H9 (cell line): ENCODE measurements around the gene PRRX1. TPM values are rescaled to one million over a fixed set of nuclear protein-coding genes. Genes with fewer than 3 reads are reported as not detected.

ENCODE experiments used
- DNase-seq: peaks from one replicate; pipeline ENCODE4 v3.0.0-alpha.2; 2017
- H2AFZ ChIP-seq: one replicate; pipeline ENCODE4 v1.6.1; 2013; ENCODE audit warnings: mild to moderate bottlenecking, low read length, control low read depth, moderate library complexity
- H2AK5ac ChIP-seq: 2 replicates; pipeline ENCODE4 v1.6.1; 2013; ENCODE audit warnings: low read length, control low read depth, mixed read lengths; ENCODE audit not compliant: insufficient read length
- H2BK120ac ChIP-seq: one replicate; pipeline ENCODE4 v1.6.1; 2013; ENCODE audit warnings: low read depth, mild to moderate bottlenecking, low read length, control low read depth, inconsistent platforms; ENCODE audit not compliant: poor library complexity, severe bottlenecking
- H2BK12ac ChIP-seq: 2 replicates; pipeline ENCODE4 v1.6.1; 2013; ENCODE audit warnings: low read length, control low read depth, mixed read lengths, low read depth; ENCODE audit not compliant: insufficient read length
- H2BK15ac ChIP-seq: 2 replicates; pipeline ENCODE4 v1.6.1; 2013; ENCODE audit warnings: low read depth, low read length, control low read depth
- H2BK20ac ChIP-seq: one replicate; pipeline ENCODE4 v1.6.1; 2013; ENCODE audit warnings: low read depth, mild to moderate bottlenecking, low read length, control low read depth, inconsistent platforms; ENCODE audit not compliant: poor library complexity, severe bottlenecking
- H2BK5ac ChIP-seq: 2 replicates; pipeline ENCODE4 v1.6.1; 2013; ENCODE audit warnings: low read length, control low read depth, mixed read lengths; ENCODE audit not compliant: insufficient read length
- H3K14ac ChIP-seq: 2 replicates; pipeline ENCODE4 v1.6.1; 2013; ENCODE audit warnings: low read length, control low read depth; ENCODE audit not compliant: insufficient read depth
- H3K18ac ChIP-seq: 2 replicates; pipeline ENCODE4 v1.6.1; 2013; ENCODE audit warnings: low read depth, mild to moderate bottlenecking, mixed read lengths, low read length, control low read depth; ENCODE audit not compliant: insufficient read length
- H3K23ac ChIP-seq: 2 replicates; pipeline ENCODE4 v1.6.1; 2013; ENCODE audit warnings: low read length, control low read depth, mixed read lengths, low read depth; ENCODE audit not compliant: insufficient read length
- H3K23me2 ChIP-seq: 2 replicates; pipeline ENCODE4 v1.6.1; 2013; ENCODE audit warnings: low read depth, mild to moderate bottlenecking, mixed read lengths, low read length, control low read depth; ENCODE audit not compliant: insufficient read length, poor library complexity, severe bottlenecking
- H3K27ac ChIP-seq: 2 replicates; pipeline ENCODE4 v1.5.1; 2013; ENCODE audit warnings: low read length, control low read depth, mixed read lengths, low read depth; ENCODE audit not compliant: insufficient read length
- H3K27me3 ChIP-seq: 2 replicates; pipeline ENCODE4 v1.6.1; 2013; ENCODE audit warnings: low read length, control low read depth, inconsistent platforms; ENCODE audit not compliant: insufficient read depth
- H3K4ac ChIP-seq: 2 replicates; pipeline ENCODE4 v1.6.1; 2013; ENCODE audit warnings: low read depth, mild to moderate bottlenecking, control low read depth, inconsistent platforms, low read length, moderate library complexity
- H3K4me1 ChIP-seq: 2 replicates; pipeline ENCODE4 v1.6.1; 2013; ENCODE audit warnings: low read length, control low read depth, inconsistent platforms; ENCODE audit not compliant: insufficient read depth
- H3K4me2 ChIP-seq: 2 replicates; pipeline ENCODE4 v1.6.1; 2013; ENCODE audit warnings: low read length, control low read depth, mixed read lengths; ENCODE audit not compliant: insufficient read length, insufficient read depth
- H3K56ac ChIP-seq: 2 replicates; pipeline ENCODE4 v1.6.1; 2013; ENCODE audit warnings: low read depth, mild to moderate bottlenecking, mixed read lengths, low read length, control low read depth; ENCODE audit not compliant: insufficient read length
- H3K79me1 ChIP-seq: 2 replicates; pipeline ENCODE4 v1.6.1; 2013; ENCODE audit warnings: low read depth, mild to moderate bottlenecking, moderate library complexity, low read length, control low read depth, inconsistent platforms; ENCODE audit not compliant: insufficient read depth, poor library complexity, severe bottlenecking
- H3K79me2 ChIP-seq: 2 replicates; pipeline ENCODE4 v1.6.1; 2013; ENCODE audit warnings: low read length, control low read depth, inconsistent platforms; ENCODE audit not compliant: insufficient read depth
- H3K9ac ChIP-seq: 2 replicates; pipeline ENCODE4 v1.6.1; 2013; ENCODE audit warnings: low read length, control low read depth, mixed read lengths; ENCODE audit not compliant: insufficient read length; ENCODE audit errors: extremely low read depth
- H3K9me3 ChIP-seq: one replicate; pipeline ENCODE4 v1.6.1; 2013; ENCODE audit warnings: low read depth, low read length, inconsistent platforms; ENCODE audit not compliant: control insufficient read depth
- H3T11ph ChIP-seq: one replicate; pipeline ENCODE4 v1.6.1; 2013; ENCODE audit warnings: mild to moderate bottlenecking, low read length, control low read depth, inconsistent platforms
- H4K20me1 ChIP-seq: one replicate; pipeline ENCODE4 v1.6.1; 2013; ENCODE audit not compliant: control insufficient read depth, insufficient read length, insufficient read depth
- H4K5ac ChIP-seq: 2 replicates; pipeline ENCODE4 v1.6.1; 2013; ENCODE audit warnings: low read depth, mild to moderate bottlenecking, mixed read lengths, low read length, control low read depth; ENCODE audit not compliant: insufficient read length
- H4K8ac ChIP-seq: replicated peaks from 2 replicates; pipeline ENCODE4 v1.6.1; 2013; ENCODE audit warnings: low read length, control low read depth, mixed read lengths, low read depth; ENCODE audit not compliant: insufficient read length
- H4K91ac ChIP-seq: 2 replicates; pipeline ENCODE4 v1.6.1; 2013; ENCODE audit warnings: low read depth, mild to moderate bottlenecking, moderate library complexity, mixed read lengths, low read length, control low read depth; ENCODE audit not compliant: insufficient read length
- H3K27ac Mint-ChIP-seq, 3 experiments: 2 replicates in 2 of 3; 3 replicates in 1 of 3; pipeline ENCODE4 v1.8.0; 2020 to 2021; ENCODE audit warnings: mixed read lengths in 3 of 3, mild to moderate bottlenecking in 1 of 3, moderate library complexity in 1 of 3
- H3K27me3 Mint-ChIP-seq: 2 replicates; pipeline ENCODE4 v1.8.0; 2021; ENCODE audit warnings: low read depth, mild to moderate bottlenecking, moderate library complexity, mixed read lengths
- H3K36me3 Mint-ChIP-seq, 3 experiments: 2 replicates in 2 of 3; 3 replicates in 1 of 3; pipeline ENCODE4 v1.8.0; 2020 to 2021; ENCODE audit warnings: low read depth in 3 of 3, mixed read lengths in 3 of 3; ENCODE audit not compliant: insufficient read depth in 1 of 3
- H3K4me1 Mint-ChIP-seq, 2 experiments: 2 replicates each; pipeline ENCODE4 v1.8.0; 2020; ENCODE audit warnings: mixed read lengths in 2 of 2
- H3K4me3 Mint-ChIP-seq, 2 experiments: 2 replicates in 1 of 2; 3 replicates in 1 of 2; pipeline ENCODE4 v1.8.0; 2020 to 2021; ENCODE audit warnings: mild to moderate bottlenecking in 2 of 2, mixed read lengths in 2 of 2, moderate library complexity in 1 of 2
- H3K9me3 Mint-ChIP-seq, 2 experiments: 2 replicates in 1 of 2; 3 replicates in 1 of 2; pipeline ENCODE4 v1.8.0; 2020; ENCODE audit warnings: mild to moderate bottlenecking in 2 of 2, mixed read lengths in 2 of 2, moderate library complexity in 1 of 2
- total RNA-seq: library from RNA; stranded (reverse); gene quantifications from 2 replicates; pipeline ENCODE4 v1.2.1, GENCODE V29; 2021
- TF ChIP-seq, protein P1 (sequence below): fragments of 200-600 bp; sonication (generic); conservative IDR thresholded peaks from 3 replicates; pipeline ENCODE4 v1.8.0; 2021; ENCODE audit warnings: antibody characterized with exemption, mild to moderate bottlenecking

The PRRX1 gene
- total RNA-seq, 1 experiment from 2014 or later = not detected

GRCh38 chr1:170620164-170620563 is 43.8 kb upstream of the PRRX1 start:
- Histone ChIP-seq H3K23ac (no peak overlapping the region), H3K4me1 (no peaks in the 10 kb centered on the region), H3K27me3 (no peaks in the 10 kb centered on the region), H3K18ac (no peak overlapping the region), H3K14ac (no peak overlapping the region), H4K91ac (no peak overlapping the region), H3T11ph (no peak overlapping the region), H2BK20ac (no peak overlapping the region), H3K23me2 (no peaks in the 10 kb centered on the region), H3K4ac (no peak overlapping the region), H3K79me2 (no peaks in the 10 kb centered on the region), H3K56ac (no peak overlapping the region), H3K9me3 (no peaks in the 10 kb centered on the region), H2AK5ac (no peak overlapping the region), H4K8ac (no peak overlapping the region), H3K4me2 (no peak overlapping the region), H4K20me1 (no peaks in the 10 kb centered on the region), H2BK120ac (no peak overlapping the region), H4K5ac (no peak overlapping the region), H3K27ac (no peak overlapping the region), H3K9ac (no peak overlapping the region), H2BK15ac (no peak overlapping the region), H2BK5ac (no peak overlapping the region), H3K79me1 (no peaks in the 10 kb centered on the region), H2AFZ (no peak overlapping the region), H2BK12ac (no peak overlapping the region)
- Mint-ChIP-seq H3K9me3 (no peaks in the 10 kb centered on the region), H3K27me3 (no peaks in the 10 kb centered on the region), H3K27ac (no peak overlapping the region), H3K4me3 (no peak overlapping the region), H3K36me3 (no peaks in the 10 kb centered on the region), H3K4me1 (no peaks in the 10 kb centered on the region)
- TF ChIP-seq, protein P1, sequence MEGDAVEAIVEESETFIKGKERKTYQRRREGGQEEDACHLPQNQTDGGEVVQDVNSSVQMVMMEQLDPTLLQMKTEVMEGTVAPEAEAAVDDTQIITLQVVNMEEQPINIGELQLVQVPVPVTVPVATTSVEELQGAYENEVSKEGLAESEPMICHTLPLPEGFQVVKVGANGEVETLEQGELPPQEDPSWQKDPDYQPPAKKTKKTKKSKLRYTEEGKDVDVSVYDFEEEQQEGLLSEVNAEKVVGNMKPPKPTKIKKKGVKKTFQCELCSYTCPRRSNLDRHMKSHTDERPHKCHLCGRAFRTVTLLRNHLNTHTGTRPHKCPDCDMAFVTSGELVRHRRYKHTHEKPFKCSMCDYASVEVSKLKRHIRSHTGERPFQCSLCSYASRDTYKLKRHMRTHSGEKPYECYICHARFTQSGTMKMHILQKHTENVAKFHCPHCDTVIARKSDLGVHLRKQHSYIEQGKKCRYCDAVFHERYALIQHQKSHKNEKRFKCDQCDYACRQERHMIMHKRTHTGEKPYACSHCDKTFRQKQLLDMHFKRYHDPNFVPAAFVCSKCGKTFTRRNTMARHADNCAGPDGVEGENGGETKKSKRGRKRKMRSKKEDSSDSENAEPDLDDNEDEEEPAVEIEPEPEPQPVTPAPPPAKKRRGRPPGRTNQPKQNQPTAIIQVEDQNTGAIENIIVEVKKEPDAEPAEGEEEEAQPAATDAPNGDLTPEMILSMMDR = no peak
- no peak for DNase-seq
